Loucy (cell line): Measurements from ENCODE around the gene TRPV5.

Source experiments
- H2AFZ ChIP-seq: fragments of 200-600 bp; sonication (generic); 2 replicates; pipeline ENCODE4 v1.6.0; 2016; ENCODE audit warnings: antibody characterized with exemption, mild to moderate bottlenecking, low read length, moderate library complexity
- H3F3A ChIP-seq: fragments of 200-600 bp; 2 replicates; pipeline ENCODE4 v1.6.0; 2016; ENCODE audit warnings: antibody characterized with exemption, low read depth, mild to moderate bottlenecking
- H3K27me3 ChIP-seq: fragments of 200-600 bp; sonication (generic); 2 replicates; pipeline ENCODE4 v1.6.1; 2014; ENCODE audit warnings: low read length, mild to moderate bottlenecking; ENCODE audit not compliant: insufficient read depth, poor library complexity, severe bottlenecking
- H3K36me3 ChIP-seq: fragments of 200-600 bp; sonication (generic); 2 replicates; pipeline ENCODE4 v1.6.1; 2016; ENCODE audit warnings: low read length; ENCODE audit not compliant: insufficient read depth
- H3K4me1 ChIP-seq: fragments of 200-600 bp; sonication (generic); 2 replicates; pipeline ENCODE4 v1.5.1; 2014; ENCODE audit warnings: low read length, mild to moderate bottlenecking; ENCODE audit not compliant: insufficient read depth, poor library complexity, severe bottlenecking
- H3K4me2 ChIP-seq: fragments of 200-600 bp; sonication (generic); 2 replicates; pipeline ENCODE4 v1.6.0; 2014; ENCODE audit warnings: antibody characterized with exemption, low read length, low read depth, mild to moderate bottlenecking; ENCODE audit not compliant: poor library complexity, severe bottlenecking
- H3K4me3 ChIP-seq: fragments of 200-600 bp; sonication (generic); 2 replicates; pipeline ENCODE4 v1.5.1; 2014; ENCODE audit warnings: low read length, mild to moderate bottlenecking, mixed read lengths; ENCODE audit not compliant: poor library complexity, severe bottlenecking
- H3K79me2 ChIP-seq: fragments of 200-600 bp; sonication (generic); 2 replicates; pipeline ENCODE4 v1.6.1; 2014; ENCODE audit warnings: low read length; ENCODE audit not compliant: insufficient read depth
- H3K9ac ChIP-seq: fragments of 200-600 bp; sonication (generic); 2 replicates; pipeline ENCODE4 v1.6.0; 2014; ENCODE audit warnings: mild to moderate bottlenecking, low read depth, low read length, moderate library complexity; ENCODE audit not compliant: poor library complexity, severe bottlenecking
- H3K9me2 ChIP-seq: fragments of 200-600 bp; sonication (generic); replicated peaks from 2 replicates; pipeline ENCODE4 v1.6.1; 2016; ENCODE audit warnings: low read depth, low read length, mixed read lengths
- H3K9me3 ChIP-seq: fragments of 200-600 bp; sonication (generic); 2 replicates; pipeline ENCODE4 v1.6.1; 2014; ENCODE audit warnings: mild to moderate bottlenecking, antibody characterized with exemption, low read length, low read depth; ENCODE audit not compliant: insufficient read depth
- H4K20me1 ChIP-seq: fragments of 200-600 bp; sonication (generic); 2 replicates; pipeline ENCODE4 v1.6.0; 2014; ENCODE audit warnings: antibody characterized with exemption, low read length, mild to moderate bottlenecking; ENCODE audit not compliant: insufficient read depth, poor library complexity, severe bottlenecking
- CTCF ChIP-seq: fragments of 200-600 bp; sonication (generic); conservative IDR thresholded peaks from 2 replicates; pipeline ENCODE4 v1.5.1; 2014; ENCODE audit warnings: mild to moderate bottlenecking, antibody characterized with exemption, low read length
- EZH2phosphoT487 ChIP-seq: fragments of 200-600 bp; IDR thresholded peaks from 2 replicates; pipeline ENCODE4 v1.6.1; 2018; ENCODE audit warnings: antibody characterized with exemption, mild to moderate bottlenecking, moderate library complexity, borderline replicate concordance

TRPV5 gene

GRCh38 chr7:142881586-142882337 lies 51.8 kb downstream of the TRPV5 start:
- H3K4me2 ChIP-seq, result no peak overlapping the region
- H3K9ac ChIP-seq, result no peak overlapping the region
- H3K79me2 ChIP-seq, result no peaks in the 10 kb centered on the region
- no peak overlapping the region for H3K4me3 ChIP-seq
- H3K36me3 ChIP-seq, result no peaks in the 10 kb centered on the region
- no peak overlapping the region for H2AFZ ChIP-seq
- no peaks in the 10 kb centered on the region for H3K4me1 ChIP-seq
- H3K9me3 ChIP-seq, result no peaks in the 10 kb centered on the region
- H3K9me2 ChIP-seq, result no peaks in the 10 kb centered on the region
- TF ChIP-seq CTCF (no peak), EZH2phosphoT487 (no peak)
- no peaks in the 10 kb centered on the region for H4K20me1 ChIP-seq
- H3F3A ChIP-seq, result no peaks in the 10 kb centered on the region
- H3K27me3 ChIP-seq, result no peaks in the 10 kb centered on the region

GRCh38 chr7:142880876-142881505 lies 52.6 kb downstream of the TRPV5 start:
- Histone ChIP-seq H3K4me1 (no peaks in the 10 kb centered on the region), H3K9ac (no peak overlapping the region), H4K20me1 (no peaks in the 10 kb centered on the region), H3K9me2 (no peaks in the 10 kb centered on the region), H3F3A (no peaks in the 10 kb centered on the region), H3K79me2 (no peaks in the 10 kb centered on the region), H3K27me3 (no peaks in the 10 kb centered on the region), H3K9me3 (no peaks in the 10 kb centered on the region), H3K36me3 (no peaks in the 10 kb centered on the region), H3K4me3 (no peak overlapping the region), H2AFZ (no peak overlapping the region), H3K4me2 (no peak overlapping the region)
- TF ChIP-seq CTCF (peak; percentile 99), EZH2phosphoT487 (no peak)

GRCh38 chr7:142879060-142879459 lies 54.5 kb downstream of the TRPV5 start:
- Histone ChIP-seq H3K9ac (no peak overlapping the region), H3K79me2 (no peaks in the 10 kb centered on the region), H3K4me3 (no peak overlapping the region), H3F3A (no peaks in the 10 kb centered on the region), H3K9me2 (no peaks in the 10 kb centered on the region), H3K9me3 (no peaks in the 10 kb centered on the region), H3K36me3 (no peaks in the 10 kb centered on the region), H2AFZ (no peak overlapping the region), H3K4me2 (no peak overlapping the region), H4K20me1 (no peaks in the 10 kb centered on the region), H3K27me3 (no peaks in the 10 kb centered on the region), H3K4me1 (no peaks in the 10 kb centered on the region)
- TF ChIP-seq EZH2phosphoT487 (no peak), CTCF (no peak)
